Stimulated activated CD8-positive, alpha-beta memory T cell treated with anti-CD3 and anti-CD28 coated beads, Interleukin-2, amount 100 ng/mL, for 48 hours (primary cell): ENCODE results near the gene MAB21L4.

Experiments used
- DNase-seq, 2 donors: peaks; one replicate each; pipeline ENCODE4 v3.0.0-alpha.2; 2020; ENCODE audit warnings: low read depth in 2 of 2

The MAB21L4 gene

DNA sequence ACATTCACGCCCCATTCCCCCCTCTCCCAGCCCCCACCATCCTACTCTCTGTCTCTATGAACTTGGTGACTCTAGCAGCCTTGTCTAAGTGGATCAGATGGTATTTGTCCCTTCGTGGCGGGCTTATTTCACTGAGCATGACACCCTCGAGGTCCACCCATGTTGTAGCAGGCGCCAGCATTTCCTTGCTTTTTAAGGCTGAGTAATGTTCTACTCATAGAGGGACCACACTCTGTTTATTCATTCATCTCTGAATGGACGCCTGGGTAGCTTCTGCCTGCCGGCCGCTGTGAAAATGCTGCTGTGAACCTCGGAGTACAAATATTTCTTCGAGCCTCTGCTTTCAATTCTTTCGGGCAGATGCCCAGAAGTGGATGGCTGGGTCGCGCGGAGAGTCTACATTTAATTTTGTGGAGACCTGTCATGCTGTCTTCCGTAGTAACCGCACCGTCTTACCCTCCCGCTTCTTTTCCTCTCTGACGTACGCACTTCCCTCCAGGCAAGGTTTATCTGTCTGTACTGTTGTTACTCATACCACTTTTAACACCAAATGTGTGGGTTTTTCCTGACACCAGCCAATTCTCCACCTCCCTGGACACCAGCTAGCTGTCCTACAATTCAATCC, 15.8 kb upstream of the MAB21L4 start:
- no peak for DNase-seq

GRCh38 chr2:240909216-240909974, 13.4 kb upstream of the MAB21L4 start:
- DNase-seq: no peak

GRCh38 chr2:240906911-240907590, 11.1 kb upstream of the MAB21L4 start:
- DNase-seq: no peak

- no peak for DNase-seq
Observed at GRCh38 chr2:240906141-240906910, 10.4 kb upstream of the MAB21L4 start, which contains the start of gene CROCC2. Gene CROCC2 (plus strand): TSS chr2:240906336. CDS start chr2:240906514, 178 bp downstream.

DNA sequence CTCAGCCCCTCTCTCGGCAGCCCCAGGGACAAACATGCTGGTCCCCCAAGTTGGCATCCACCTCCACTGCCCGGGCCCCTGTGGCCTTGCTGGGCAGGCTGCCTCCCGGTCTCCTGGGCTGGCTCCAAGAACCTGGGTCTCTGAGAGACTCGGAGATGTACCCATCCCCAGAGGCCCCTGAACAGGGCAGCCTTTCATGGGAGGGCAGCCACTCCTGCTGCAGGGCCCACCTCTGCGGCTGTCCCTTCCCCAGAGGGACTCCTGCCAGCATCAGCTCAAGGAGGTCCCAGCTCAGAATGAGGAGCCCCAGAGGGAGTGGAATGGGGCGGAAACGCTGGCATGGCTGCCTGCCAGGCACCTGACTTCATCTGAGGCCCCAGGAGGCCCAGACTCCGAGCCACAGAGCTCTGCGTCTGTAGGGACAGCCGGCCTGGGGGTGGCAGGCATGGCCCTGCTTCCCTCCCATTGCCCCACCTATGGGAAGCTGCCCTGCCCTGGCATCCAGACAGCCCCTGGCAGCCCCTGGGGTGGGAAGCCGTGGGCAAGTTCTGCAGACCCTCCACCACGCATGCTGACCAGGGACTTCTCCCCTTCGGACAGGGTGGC, 9.3 kb upstream of the MAB21L4 start:
- no peak for DNase-seq

GRCh38 chr2:240904216-240905175, 8.5 kb upstream of the MAB21L4 start:
- DNase-seq: no peak

GRCh38 chr2:240903191-240904060, 7.5 kb upstream of the MAB21L4 start:
- DNase-seq: no peak

- DNase-seq: no peak
Observed at GRCh38 chr2:240902615-240903041, 6.7 kb upstream of the MAB21L4 start.

DNA sequence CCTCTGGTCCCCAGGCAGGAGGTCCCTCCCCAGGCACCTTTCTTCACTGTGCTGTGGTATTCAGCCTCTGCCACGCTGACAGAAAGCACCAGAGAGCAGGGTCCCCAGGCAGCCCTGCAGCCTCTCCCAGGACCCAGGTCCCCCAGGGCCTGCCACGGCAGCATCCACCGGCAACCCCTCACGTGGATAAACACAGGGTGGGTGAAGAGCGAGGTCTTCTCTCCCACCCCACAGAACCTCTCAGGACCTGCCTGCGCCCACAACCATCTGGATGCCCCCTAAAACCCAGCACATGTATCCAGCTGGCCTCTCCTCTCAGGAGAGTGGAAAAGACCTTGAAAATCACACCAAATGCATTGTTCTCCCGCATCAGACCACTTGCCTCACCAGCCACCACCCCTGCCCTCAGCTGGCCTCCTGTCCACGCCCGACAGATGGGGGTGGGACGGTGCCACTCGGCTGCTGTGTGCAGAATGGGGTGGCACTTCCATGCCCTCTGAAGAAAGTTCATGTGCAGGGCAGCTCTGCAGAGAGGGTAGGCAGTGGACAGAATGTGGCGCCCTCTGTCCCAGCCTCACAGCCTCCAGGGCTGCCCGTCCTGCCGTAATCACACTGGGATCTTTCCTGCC, 6.1 kb upstream of the MAB21L4 start:
- DNase-seq: no peak

GRCh38 chr2:240900141-240900860, 4.3 kb upstream of the MAB21L4 start:
- no peak for DNase-seq

DNA sequence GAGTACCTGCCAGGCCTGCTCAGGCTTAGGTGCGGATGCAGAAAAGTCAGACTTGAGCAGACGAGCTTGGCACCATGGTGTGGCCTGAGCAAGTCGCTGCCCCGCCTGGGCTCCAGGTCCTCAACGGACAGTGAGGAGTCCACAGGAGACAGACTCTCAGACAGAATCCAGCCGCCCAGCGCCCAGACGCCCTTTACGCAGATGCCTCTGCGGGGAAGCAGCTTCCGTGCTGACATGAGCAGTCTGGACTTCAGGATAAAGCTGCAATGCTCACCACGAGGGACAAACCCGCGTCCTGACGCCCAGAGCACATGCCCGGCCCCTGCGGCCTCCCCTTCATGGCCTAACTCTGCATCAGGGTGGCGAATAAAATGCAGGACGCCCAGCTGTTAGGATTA, 3.5 kb upstream of the MAB21L4 start:
- no peak for DNase-seq

DNA sequence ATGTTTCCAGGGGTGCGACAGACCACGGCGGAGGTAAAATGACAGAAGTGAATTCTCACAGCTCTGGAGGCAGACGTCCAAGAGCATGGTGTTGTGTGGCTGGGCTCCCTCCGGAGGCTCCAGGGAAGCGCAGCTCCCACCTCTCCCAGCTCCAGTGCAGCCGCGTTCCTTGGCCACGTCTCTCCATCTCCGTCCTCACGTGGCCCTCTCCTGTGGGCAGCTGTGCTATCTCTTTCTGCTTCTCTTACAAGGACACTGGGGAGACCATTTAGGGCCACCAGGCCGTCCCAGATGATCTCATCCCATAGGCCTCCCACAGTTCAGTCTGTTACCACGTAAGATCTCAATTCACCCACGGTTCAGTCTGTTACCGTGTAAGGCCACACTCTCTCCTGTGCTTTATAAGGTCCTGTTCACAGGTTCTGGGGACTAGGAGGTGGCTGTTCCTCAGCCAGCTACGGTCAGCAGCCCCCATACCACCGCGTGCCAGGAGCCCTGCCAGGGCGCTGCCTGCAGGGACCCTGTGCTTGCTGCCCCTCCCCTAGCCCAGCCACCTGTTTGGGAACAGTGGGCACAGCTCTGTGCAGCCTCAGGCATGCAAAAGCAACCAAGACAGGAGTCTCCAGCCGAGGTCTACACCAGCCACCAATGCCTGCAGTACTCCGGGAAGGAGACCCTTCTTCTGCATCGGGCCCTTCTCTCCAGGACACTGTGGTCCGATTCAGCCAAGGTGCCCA, 2.9 kb upstream of the MAB21L4 start:
- no peak for DNase-seq

DNA sequence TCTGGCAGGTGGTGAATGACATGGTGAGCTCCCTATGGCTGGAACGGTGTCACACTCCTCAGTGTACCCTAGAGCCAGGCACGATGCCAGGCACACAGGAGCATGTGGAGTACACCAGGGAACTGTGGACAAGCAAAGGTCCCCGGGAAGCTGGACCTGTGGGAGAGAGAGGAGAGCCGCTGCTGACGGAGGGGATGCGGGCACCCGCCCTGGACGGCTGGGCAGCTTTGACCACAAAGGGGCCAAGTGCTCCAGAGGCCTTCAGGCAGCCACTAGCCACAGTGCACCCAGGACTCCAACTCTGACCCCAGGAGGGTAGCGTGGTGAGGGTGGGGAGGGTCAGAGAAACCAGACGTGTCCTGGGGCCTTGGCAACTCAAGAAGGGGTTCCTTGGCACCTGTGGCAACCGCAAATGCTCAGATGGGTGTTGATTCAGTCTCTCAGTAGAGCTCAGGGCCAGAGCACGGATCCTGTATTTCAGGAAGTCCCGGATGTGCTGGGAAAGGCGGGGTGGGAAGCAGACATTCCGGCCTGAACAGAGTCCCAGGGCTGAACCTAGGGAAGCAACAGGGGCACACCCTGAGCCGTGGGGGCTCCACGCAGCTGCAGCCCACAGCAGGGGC, 2.3 kb upstream of the MAB21L4 start:
- no peak for DNase-seq

DNA sequence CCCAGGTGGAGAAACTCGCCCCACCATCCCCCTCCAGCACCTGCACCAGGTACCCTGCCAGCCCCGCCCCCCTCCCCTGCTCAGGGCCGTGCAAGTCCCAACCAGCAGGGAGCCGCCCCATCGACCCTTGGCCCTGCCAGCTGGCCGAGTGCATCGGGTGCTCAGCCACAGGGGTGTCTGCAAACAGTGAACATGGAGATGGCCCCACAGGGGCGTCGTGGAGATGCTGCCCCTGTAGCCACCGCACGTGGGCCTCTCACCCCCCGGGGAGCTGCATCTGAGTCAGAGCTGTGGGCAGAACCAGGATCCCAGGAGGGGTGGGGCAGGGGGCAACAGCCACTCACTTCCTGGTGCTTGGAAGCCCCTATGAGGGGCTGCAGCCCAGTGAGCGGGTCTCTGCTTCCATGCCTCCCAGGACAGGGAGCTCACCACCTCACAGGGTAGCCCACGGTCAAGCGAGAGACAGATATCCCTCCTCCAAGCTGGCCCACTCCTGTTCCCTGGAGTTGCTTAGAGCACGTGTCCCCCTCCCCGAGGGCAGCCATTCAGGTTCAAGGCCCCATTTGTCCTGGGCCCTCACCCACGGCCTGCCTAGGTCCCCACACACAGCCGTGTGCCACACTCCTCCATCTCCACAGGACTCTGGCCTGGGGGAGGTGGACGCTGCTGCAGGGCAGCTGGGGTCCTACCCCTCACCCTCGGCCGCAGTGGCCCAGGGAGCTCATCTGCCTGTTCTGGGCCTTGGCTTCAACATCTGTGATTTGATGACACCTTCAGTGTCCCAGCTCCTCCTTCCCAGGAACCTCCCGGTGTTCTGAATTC, 1.1 kb upstream of the MAB21L4 start:
- no peak for DNase-seq

- DNase-seq: no peak
Observed at GRCh38 chr2:240896394-240896793, 438 bp upstream of the MAB21L4 start.

DNA sequence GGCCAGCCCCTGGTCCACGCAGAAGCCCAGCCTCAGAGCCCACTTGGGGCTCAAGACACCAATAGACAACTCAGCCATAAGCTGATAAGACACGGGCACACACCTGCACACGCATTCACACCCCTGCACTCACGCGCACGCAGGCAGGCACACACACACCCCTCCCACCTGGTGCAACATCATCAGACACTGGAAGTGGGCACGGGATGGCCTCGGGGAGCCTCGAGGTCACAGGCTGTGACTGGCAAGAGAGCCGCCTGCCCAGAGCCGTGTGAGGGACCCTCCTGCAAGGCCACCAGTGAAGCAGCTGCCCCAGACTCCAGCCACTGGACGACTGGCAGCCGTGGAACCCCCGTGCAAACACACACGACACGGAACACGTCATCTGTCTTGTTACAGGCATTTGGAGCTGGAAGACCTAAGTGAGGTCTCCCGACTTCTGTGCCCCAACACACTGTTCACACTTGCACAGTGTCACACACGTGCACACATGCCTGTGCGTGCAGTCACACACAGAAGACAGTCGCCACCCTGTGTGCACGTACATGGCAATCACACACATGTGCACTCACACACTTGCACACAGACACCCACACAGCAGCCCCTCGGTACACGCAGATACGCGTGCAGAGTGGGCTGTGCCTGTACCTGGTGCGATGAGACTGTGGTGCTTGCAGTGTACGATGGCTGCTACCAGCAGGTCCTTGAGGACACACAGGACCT, 959 bp downstream of the MAB21L4 start:
- no peak for DNase-seq
